NCI-H446 treated with DMSO at 0.1 percent for 48 hours (cell line): ENCODE data around the gene FAM210A.
A peak's percentile ranks its signal among the peaks of the same experiment; 100 is the strongest.
"Not testable (repeated sequence)": the region's sequence is repeated elsewhere in the genome, so short reads cannot be mapped to it uniquely, and the experiment has no call there.

ENCODE experiments used
- DNase-seq: peaks from one replicate; lab custom pipeline; 2025; lab: John Stamatoyannopoulos, UW

FAM210A gene, protein sequence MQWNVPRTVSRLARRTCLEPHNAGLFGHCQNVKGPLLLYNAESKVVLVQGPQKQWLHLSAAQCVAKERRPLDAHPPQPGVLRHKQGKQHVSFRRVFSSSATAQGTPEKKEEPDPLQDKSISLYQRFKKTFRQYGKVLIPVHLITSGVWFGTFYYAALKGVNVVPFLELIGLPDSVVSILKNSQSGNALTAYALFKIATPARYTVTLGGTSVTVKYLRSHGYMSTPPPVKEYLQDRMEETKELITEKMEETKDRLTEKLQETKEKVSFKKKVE

DNA sequence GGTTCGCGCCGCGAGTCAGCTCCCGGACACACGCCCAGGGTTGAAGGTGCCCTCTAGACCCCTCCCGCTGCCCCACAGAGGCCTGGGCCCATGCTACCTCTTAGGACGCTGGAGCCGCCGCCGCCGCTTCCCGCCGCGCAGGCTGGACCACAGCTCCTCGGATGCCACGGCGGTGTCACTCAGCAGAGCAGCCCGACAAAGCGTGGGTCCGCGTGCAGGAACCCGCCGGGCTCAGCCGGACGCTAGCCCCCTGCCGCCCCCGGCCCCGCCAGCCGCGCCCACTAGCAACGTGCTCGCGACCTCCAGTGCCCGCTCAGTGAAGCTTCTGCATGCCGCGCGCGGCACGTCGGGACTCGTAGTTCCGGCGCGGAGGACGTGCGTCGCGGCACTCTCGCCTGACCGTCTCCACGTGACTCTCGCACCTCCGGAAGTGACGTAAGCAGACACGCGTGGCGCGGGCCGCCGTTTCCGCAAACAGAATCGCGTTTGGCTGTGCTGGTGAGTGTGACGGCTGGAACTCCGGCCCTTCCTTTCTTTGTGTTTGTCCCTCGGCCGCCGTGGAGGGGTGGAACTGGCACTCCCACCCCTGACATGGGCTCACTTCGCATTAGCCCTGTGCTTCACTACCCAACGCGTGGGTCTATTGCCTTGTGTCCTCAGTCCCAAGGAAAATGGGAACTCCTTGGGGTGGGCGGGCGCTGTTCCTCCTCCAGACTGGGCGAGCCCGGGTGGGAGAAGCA lies at the start of gene FAM210A, which contains the start of gene RNMT:
TSS of gene FAM210A (minus strand) at position 327 of the 740 bp plus-strand sequence. CDS start 44,481 bp downstream, outside the sequence.
TSS of gene RNMT (plus strand) at position 442 of the 740 bp plus-strand sequence. CDS start 4,845 bp downstream, outside the sequence.
- peak; percentile 86 for DNase-seq

DNA sequence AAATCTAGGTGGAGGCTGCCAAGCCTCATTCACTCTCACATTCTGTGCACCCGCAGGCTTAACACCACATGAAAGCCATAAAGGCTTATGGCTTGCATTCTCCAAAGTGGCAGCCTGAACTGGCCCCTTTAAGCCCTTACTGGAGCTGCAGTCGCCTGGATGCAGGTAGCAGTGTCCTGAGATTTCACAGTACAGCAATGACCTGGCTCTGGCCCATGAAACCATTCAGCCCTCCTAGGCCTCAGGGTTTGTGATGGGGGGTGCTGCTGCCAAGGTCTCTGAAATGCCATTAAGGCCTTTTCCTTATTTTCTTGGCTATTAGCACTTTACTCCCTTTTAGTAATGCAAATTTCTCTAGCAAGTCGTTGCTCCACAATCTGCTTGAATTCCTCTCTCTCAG lies 48.7 kb upstream of the FAM210A start:
- no peak for DNase-seq

DNA sequence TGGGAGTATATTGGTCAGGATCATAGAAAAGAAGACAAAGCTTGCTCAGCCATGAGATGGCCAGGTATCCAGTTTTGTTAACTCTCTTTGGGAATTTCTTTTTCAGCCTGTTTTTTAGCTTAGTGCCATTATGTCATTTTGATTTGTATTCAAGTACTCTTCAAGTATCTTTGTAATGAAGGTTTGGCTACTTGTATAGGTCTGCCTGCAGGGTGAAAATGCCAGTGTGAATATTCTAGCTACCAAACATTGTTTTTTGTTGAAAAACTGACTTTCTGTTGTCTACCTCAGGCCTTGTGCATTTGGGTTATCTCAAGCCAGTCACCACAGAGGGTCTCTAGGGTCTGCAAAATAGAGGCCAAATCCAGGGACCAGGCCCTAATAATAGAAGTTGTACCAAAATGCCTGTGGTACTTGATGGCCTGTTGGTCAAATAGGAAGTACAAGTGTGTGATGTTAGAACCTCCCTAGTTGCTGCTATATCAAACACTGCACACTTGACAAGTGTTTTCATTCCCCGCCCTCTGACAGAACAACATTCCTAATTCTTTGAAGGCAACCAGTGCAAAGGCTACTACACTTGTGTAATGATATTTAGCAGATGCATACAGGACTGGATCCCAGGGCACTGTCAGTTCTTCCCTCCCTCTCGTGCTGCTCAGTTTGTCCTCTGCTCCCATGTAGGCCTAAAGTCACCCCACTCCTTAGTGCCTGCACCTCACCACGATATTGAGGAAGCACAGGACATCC lies 36.5 kb upstream of the FAM210A start:
- no peak for DNase-seq

DNA sequence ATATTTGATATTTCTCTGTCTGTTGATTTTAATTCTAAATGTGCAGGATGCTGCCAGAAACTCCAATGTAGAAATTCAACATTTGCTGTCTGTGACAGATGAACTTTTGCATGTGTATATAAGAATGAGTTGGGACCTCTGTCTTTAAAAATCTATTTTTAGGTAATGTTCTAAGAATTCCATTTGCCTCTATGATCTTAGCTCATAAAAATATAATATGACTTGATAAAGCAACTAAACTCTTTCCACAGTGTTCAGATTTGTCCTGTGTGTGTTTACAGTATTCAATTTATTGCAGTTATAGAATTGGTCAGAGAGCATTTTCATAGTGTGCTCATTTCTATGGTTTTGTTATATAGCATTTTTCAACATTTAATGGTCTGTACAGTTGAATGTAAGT lies 33.7 kb upstream of the FAM210A start:
- DNase-seq: no peak

DNA sequence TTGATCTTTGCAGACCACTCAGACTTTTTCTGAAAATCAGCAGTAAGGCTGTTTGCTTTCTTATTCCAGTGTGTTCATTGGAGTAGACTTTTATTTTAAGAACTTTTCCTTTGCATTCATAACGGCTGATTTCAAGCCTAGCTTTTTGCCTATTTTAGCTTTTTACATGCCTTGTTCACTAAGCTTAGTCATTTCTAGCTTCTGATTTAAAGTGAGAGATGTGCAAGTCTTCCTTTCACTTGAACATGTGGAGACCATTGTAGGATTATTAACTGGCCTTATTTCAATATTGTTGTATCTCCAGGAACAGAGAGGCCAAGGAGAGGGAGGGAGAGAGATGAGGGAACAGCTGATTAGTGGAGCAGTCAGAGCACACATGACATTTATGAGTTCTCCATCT lies 32.3 kb upstream of the FAM210A start:
- DNase-seq: no peak

DNA sequence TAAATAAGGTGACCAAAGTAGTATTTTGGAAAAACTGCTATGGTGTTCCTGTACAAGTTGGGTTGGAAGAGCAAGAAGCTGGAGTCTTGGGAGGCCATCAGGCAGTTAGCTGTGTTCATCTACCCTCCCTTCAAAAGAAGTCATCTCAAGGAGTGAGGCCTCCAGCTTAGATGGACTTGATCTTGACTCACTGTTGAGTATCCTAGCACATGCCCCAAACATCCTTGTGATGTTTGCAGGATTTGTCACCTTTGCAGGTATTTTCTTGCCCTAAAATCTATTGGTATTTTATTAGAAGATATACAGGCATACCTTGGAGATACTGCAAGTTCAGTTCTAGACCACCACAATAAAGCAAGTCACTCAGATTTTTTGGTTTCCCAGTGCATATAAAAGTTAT lies 30.3 kb upstream of the FAM210A start:
- DNase-seq: no peak

DNA sequence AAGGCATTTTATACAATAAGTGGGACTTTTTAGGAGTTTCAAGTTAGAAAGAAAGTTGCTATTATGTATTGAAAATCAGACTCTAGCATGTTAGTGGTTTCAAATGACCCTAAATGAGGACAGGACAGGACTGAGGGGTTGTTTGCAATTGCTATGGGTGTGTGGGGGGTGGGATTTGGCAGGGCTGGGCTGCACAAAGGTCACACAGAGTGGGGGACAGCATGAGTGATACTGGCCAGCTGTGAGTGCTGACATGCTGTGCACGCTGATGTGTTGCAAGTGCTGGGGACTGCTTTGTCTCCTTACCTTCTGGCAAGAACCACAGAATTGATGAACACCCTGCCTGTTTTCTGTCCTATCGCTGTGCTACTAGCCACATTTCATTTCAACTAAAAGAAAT lies 29.9 kb upstream of the FAM210A start:
- DNase-seq: no peak

DNA sequence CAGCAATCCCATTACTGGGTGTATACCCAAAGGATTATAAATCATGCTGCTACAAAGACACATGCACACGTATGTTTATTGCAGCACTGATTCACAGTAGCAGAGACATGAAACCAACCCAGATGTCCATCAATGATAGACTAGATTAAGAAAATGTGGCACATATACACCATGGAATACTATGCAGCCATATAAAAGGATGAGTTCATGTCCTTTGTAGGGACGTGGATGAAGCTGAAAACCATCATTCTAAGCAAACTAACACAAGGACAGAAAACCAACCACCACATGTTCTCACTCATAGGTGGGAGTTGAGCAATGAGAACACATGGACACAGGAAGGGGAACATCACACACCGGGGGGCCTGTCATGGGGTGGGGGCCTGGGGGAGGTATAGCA lies 25.2 kb upstream of the FAM210A start:
- not testable (repeated sequence) for DNase-seq

DNA sequence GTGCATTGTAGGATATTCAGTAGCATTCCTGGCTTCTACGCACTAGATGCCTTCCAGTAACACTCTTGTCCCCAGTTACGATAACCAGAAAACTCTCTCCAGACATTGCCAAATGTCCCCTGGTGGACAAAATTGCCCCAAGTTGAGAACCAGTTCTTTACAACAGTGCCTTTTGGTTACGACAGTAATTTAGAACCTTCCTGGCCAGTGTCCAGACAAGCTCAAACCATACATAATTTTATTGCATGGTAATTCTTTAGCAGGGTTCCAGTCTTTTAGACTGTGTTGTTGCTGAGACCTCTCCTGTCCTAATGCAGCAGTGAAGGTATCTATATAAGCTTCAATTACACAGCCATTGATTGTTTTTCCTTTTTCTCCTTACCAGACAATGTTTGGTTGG lies 20.3 kb upstream of the FAM210A start:
- DNase-seq: no peak

DNA sequence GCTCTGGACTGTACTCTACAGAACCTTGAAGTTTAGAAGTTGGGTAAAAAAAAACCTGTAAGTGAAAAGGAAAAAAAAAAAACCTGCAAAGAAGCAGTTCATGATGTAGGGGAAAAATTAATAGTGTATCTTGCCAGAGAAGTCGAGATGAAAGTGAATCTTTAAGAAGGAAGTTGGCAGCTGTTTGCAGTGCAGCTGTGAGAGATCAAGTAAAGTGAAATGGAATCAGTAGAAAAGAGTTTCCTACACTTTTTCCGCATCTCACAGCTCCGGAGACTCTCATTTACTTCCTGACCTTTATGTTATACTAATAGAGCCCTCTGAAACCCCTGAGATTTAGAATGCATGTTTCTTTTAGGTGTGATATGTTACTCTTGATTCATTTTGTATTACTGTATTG lies 19.3 kb upstream of the FAM210A start:
- no peak for DNase-seq

DNA sequence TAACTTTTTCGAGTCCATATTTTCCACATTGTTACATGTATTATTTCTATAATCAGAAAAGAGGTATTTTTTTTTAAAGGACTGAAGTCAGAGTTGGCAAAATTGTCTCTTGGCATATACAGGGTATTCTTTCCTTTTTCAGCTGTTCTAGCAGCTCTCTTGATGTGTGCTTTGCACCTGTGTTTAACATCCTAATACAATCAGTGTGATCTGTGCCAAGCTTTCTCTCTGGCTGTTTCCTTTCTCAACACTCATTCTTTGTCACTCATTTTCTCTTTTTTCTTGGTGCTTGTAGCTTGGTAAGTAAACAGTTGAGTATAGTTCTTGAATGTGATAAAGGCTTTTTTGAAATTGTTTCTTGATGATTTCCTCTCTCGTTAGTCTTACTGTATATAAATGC lies 9.3 kb upstream of the FAM210A start:
- no peak for DNase-seq

DNA sequence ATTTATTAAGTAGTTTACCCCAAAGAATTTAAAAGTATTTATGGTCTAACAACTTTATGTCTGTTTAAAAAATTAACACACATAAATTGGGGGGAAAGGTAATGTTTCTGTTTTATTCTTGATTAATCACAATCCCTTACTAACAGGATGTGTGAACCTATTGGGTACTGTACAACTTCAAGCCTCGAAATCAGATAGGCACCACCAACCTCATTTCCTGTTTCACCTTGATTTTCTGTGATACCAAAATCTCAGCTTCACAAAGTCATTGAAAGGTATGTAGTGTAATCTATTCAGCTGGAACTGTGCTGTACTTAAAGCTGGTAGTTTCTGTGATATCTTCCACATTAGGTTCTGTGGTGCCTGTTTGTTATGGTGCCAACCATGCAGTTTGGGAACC lies 4.1 kb upstream of the FAM210A start:
- DNase-seq: no peak

DNA sequence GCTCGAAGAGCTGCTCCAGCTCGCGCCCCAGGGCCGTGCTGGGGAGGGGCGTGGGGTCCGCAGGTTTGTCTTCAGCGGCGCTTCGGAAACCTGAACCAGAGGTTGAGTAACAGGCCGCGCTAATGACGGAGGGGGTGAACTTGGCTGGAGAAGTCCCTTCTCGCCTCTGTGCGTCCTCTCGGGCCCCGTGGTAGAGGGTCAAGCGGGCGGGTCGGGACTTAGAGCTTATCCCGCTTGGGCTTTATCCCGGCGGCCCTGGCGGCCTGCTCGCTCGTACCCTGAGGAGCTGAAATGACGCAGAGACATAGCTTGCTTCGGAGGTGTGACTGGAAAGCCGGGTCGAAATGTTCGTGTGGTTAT lies 594 bp upstream of the FAM210A start:
- DNase-seq: no peak

DNA sequence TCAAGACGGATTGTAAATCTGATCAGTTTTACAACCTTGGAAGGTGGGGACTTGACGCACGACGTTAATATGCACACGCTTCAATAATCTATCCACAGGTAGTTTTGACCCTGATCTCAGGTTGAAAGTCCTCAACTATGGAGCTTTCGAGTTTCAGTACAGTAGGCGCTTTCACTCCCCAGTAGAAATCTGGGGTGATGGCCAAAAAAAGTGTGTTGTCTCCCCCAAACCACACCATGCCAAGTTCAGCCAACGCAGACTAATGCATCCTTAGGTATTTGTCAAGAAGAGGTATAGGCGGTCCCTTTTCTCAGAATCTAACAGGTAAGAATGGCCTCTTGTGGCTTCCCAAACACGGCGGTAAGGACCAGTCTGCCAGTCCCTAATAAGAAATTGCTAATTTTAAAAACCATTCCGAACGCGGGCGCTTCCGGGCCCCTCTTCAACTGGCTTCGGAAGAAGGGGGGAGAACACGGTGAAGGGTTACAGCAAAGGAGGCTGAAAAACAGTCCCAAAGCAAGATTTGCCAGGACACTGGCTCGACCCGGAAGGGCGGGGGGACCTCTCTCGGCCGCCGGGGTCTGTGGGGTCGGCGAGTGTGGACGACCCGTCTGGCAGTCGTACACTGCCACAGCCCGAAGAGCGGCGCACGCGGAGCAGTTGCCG lies 659 bp downstream of the FAM210A start:
- no peak for DNase-seq

DNA sequence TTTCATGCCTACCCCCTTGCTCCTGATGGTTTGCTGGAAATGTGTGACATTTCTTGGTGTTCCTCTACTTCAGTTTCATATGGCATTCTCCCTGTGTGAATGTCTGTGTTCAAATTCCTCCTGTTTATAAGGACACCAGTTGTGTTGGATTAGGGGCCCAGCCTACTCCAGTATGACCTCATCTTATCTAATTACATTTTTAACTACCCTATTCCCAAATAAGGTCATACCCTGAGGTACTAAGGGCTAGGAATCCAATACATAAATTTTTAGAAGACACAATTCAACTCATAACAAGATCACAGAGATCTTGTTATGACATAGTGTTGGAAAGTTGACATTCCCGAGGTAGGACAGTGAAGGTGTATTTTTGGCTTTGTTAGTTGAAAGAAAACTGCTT lies 5.5 kb downstream of the FAM210A start:
- no peak for DNase-seq

DNA sequence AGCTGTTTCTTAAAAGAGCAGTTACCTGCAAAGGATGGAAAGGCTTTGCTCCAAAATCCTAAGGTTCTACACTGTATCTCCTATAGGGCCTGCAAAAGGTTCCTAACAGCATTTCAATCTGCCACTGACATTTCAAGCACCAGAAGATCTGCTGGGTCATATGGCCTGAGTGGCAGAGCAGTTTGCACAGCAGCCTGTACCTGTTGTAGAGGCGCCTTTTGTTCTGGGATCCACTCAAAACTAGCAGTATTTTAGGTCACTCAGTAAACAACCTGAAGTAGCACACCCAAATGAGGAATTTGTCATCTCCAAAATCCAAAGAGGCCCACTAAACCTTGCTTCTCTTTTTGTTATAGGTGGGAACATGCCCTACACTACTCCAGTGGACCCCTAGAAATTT lies 6.2 kb downstream of the FAM210A start:
- no peak for DNase-seq

DNA sequence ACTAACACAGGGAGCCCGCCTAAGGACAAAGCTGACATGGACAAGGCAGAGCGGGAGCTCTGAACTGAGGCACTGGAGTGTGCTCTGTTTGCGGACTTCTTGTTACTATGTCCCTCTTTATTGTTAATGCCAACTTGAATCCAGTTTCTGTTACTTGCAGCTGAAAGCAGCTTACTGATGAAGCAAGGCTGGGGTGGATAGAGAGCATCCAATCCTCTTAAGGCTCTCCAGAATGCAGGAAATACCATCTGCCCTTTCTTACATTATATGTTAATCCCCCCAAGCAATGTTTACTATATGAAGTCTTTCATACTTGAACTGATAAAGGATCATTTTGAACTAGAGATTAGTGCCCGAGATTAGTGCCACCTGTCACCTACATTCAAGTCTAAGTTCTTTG lies 9.4 kb downstream of the FAM210A start:
- no peak for DNase-seq

DNA sequence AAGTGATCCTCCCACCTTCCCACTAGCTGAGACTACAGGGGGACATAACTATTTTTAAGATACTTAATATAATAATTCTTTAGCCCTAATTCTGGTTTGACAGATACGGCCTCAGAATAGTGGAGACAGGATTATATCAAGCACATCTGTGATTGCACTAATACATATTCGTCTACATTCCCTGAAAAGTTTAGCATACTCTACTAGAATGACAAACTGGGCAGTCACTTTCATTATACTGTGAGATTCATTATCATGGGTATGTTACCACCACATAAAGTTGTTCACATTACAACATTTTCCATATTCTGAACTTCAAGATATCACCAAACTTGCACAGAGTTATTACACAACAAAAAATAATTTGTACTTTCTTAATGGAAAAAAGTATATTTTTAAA lies 11.0 kb downstream of the FAM210A start:
- DNase-seq: no peak

DNA sequence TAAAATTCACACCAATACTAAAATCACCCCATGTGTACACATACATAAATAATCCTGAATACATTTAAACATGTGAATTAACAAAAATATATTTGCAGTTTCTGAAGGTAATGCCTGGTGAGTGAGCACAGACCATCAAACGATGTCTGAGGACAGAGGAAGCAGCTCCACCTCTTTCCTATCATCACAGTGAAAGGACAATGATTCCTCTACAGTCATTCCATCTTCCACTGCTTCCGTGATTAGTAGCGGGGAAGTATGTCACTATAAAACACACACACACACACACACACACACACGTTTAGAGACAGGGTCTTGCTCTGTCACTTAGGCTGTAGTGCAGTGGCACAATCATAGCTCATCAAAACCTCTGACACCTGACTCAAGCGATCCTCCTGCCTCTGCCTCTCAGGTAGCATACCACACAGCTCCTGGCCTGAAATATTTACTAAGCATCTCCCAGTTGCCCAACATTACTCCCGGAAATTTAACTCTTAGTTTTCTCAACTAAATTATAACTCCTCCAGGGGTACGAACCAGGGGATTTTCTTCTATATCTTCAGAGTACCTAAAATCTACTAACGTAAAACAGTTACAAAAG lies 12.8 kb downstream of the FAM210A start:
- no peak for DNase-seq

DNA sequence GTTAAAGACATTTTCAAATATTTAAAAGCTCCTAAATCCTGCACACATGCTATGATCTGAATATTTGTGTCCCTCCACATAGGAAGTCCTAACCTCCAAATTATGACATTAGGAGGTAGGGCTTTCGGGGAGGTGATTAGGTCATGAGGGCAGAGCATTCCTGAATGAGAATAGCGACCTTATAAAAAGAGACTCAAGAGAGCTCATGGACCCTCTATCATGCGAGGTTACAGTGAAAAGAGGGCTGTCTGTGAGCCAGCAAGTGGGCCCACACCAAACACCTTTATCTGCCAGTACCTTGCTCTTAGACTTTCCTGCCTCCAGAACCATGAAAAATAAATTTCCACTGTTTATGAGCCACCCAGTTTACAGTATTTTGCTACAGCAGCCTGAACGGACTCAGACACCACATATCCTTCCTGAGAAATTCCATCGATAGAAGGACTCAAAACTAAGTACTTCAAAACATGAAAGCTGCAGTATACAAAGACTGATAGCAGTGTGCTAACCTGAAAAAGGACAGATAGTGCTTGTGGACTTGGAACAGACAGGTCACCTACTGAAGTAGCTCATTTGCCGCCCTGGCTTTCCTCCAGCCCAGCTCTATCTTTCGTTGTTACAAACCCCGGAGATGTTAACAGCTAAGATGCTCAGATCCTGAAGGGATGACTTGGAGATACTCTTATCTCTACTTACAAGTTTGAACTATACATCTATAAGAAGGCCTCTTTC lies 13.8 kb downstream of the FAM210A start:
- DNase-seq: no peak

DNA sequence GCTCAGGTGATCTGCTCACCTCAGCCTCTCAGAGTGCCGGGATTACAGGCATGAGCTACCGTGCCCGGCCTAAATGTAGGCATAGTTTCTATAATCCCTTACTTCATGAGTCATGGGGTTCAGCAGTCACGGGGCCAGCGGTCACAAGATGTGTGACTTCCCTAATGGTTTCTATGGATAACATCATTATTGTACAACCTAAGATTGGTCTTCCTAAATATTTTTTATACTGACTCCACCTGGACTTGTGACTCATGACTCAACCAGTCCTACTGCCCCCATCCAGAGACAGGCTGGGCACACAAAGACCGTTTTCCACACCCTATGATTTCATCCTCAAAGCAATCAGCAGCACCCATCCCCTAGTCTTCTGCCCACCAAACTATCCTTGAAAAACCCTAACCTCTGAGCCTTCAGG lies 15.9 kb downstream of the FAM210A start:
- no peak for DNase-seq
